Thoracic aorta endothelial cell (primary cell): ENCODE measurements around the gene HIBCH. TPM values are rescaled to one million over a fixed set of nuclear protein-coding genes. Genes with fewer than 3 reads are reported as not detected.

Experiments used
- total RNA-seq: library from RNA; depleted of rRNA; stranded (reverse); fragments of >200 nt; gene quantifications from 2 replicates; pipeline ENCODE4 v1.2.3, GENCODE V29; 2012

HIBCH gene, protein sequence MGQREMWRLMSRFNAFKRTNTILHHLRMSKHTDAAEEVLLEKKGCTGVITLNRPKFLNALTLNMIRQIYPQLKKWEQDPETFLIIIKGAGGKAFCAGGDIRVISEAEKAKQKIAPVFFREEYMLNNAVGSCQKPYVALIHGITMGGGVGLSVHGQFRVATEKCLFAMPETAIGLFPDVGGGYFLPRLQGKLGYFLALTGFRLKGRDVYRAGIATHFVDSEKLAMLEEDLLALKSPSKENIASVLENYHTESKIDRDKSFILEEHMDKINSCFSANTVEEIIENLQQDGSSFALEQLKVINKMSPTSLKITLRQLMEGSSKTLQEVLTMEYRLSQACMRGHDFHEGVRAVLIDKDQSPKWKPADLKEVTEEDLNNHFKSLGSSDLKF
- total RNA-seq: 23.0 and 24.5 TPM in 2 replicates

DNA sequence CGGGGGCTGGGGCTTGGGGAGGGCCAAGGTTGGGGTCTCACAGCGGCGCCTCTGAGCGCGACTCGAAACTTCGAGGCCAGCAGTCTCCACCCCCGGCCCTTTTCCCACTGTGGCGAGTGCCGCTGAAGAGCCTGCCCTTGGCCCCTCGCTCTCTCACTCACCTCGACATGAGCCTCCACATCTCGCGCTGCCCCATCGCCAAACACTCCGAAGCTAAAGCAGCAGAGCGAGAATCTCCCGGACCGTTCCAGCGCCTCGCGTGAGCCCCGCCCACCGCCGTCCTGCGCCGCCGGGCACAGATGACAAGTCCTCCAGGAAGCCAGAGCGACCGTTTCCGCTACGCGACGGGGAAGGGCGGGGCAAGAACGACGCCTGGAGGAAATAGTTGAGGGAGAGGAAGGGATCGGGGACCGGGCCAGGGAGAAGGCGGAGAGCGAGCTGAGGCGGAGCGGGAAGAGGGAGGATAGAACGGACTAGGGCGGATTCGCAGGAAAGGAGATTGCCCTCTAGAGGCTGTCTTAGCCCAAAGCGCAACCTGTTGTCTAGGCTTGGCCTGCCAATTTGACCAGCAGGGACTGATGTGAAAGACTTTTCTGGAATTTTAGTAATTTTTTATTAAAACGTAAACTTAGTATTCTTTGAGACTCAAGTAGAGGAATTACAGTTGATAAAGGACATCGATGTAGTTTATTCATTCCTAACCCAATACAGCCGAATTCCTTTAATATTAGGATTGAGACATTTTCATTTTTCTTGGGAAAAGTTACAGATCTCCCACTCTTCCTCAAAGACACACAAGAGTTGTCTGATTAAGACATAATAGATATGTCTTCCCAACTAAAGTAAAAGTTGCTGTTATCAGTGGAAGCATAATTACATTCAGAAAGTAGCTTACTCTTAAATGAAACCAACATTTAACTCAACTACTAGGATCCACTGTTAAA lies at the start of gene HIBCH:
Gene HIBCH (minus strand): TSS at position 272 of the 944 bp plus-strand sequence. CDS start 76 bp downstream, at position 196.

DNA sequence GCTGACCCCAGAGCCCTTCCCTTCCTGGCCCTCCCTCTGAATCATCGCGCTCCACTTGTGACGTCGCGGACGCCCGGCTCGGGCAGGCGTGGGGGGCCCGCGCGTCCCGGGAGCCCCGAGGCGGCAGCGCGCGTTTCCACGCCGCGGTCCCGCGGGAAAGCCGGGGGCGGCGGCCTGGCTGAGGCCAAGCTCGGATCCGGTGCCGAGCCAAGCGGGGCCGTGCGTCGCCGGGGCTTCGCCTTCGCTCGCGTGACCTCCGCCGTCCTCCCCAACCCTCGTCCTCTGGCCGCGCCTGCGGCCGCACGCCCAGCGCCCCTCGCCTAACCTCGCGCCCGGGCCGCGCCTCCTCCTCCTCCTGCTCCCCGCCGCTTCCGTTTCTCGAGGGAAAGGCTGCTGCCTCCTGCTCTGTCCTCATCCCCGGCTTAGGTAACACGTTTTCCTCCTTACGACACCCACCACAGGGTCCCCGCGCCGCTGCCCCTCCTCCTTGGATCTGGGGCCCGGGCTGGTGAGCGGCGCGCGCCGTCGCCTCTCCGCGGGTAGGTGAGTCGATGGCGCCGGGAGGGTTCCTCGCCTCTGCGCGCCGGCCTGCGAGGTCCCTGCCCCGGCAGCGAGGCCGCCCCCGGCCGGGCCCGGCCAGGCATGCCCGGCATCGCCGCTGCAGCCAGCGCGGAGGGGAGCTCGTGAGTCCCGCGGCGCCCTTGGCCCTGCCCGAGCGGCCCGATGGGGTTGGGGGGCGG lies 24.1 kb upstream of the HIBCH start, which contains the start of gene INPP1:
Gene INPP1 (plus strand): TSS at position 54 of the 740 bp plus-strand sequence. CDS start 16,514 bp downstream, outside the sequence.

Other genes starting within 250 kb of the HIBCH start
- gene INPP1, start 23.8 kb upstream of the HIBCH start, total RNA-seq: 22.5 and 31.0 TPM in 2 replicates
- gene MFSD6, start 88.5 kb upstream of the HIBCH start, total RNA-seq: 6.6 and 10.0 TPM in 2 replicates
- 3.6 and 6.5 TPM in 2 replicates for gene NEMP2, start 214.9 kb upstream of the HIBCH start, total RNA-seq